ENCODE results near the gene FBXL7.

Gene FBXL7

DNA sequence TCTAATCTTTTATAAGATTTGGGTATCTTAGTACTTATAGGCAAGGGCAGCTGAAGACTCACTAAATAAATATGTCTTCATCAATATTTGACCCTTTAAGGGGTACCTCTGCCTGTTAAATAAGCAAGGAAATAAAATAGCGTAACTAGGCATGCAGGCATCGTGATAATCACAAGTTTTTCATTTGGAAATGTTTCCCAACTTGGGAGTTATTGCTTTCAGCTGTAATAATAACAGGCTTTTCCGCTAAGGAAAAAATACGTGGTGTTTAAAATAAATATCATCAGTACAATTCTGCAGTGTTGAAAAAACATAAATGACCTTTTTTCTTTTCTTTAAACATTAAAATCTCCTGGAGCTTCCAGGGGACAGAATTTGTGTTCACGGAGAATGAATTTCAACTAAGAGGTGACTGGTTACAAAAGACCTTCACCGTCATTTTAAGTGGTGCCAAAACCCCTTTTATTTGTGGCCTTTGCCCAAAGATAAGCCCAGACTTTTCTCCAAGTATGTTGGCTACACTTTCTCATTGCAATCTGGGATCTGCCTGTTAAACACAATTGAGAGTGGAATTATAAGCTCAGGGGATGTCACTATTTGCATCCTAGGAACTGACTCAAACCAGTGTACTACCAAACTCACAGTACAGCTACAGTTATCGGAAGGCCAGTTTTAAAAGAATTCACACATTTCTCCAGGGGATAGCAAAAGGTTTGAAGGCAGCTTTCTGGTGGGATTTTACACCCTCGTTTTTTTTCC is 218.6 kb downstream of the FBXL7 start:
- TF ChIP-seq, protein P1, sequence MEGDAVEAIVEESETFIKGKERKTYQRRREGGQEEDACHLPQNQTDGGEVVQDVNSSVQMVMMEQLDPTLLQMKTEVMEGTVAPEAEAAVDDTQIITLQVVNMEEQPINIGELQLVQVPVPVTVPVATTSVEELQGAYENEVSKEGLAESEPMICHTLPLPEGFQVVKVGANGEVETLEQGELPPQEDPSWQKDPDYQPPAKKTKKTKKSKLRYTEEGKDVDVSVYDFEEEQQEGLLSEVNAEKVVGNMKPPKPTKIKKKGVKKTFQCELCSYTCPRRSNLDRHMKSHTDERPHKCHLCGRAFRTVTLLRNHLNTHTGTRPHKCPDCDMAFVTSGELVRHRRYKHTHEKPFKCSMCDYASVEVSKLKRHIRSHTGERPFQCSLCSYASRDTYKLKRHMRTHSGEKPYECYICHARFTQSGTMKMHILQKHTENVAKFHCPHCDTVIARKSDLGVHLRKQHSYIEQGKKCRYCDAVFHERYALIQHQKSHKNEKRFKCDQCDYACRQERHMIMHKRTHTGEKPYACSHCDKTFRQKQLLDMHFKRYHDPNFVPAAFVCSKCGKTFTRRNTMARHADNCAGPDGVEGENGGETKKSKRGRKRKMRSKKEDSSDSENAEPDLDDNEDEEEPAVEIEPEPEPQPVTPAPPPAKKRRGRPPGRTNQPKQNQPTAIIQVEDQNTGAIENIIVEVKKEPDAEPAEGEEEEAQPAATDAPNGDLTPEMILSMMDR (IDR thresholded peaks at IDR 0.05; ENCODE audit: low read length), result no peak
- no peak for TF ChIP-seq EZH2 (IDR thresholded peaks at IDR 0.05; ENCODE audit: borderline replicate concordance, low read length)
- H3K9ac ChIP-seq (ENCODE audit: low read length), result no peak overlapping the region

GRCh38 chr5:15719784-15720183 is 219.8 kb downstream of the FBXL7 start:
- no peak overlapping the region for H3K4me2 ChIP-seq (ENCODE audit: low read length)
- H3K36me3 ChIP-seq (ENCODE audit: insufficient read depth, low read length), result no peaks in the 10 kb centered on the region
- H3K9me3 ChIP-seq (ENCODE audit: low read length), result no peaks in the 10 kb centered on the region
- H3K9me2 ChIP-seq (ENCODE audit: low read depth, low read length), result no peaks in the 10 kb centered on the region
- H3K4me3 ChIP-seq (ENCODE audit: low read depth, low read length, poor library complexity, severe bottlenecking), result no peak overlapping the region
- no peak overlapping the region for H2AFZ ChIP-seq (ENCODE audit: low read length)
- no peaks in the 10 kb centered on the region for H4K20me1 ChIP-seq (ENCODE audit: insufficient read depth, low read length)
- H3F3A ChIP-seq (ENCODE audit: insufficient read depth, low read length), result no peaks in the 10 kb centered on the region
- no peaks in the 10 kb centered on the region for H3K4me1 ChIP-seq (ENCODE audit: insufficient read depth, low read length, severe bottlenecking)
- no peak overlapping the region for H3K27ac ChIP-seq (ENCODE audit: low read depth, low read length, poor library complexity, severe bottlenecking)
- TF ChIP-seq, protein P1 (IDR thresholded peaks at IDR 0.05; ENCODE audit: low read length), result no peak
- TF ChIP-seq EZH2 (IDR thresholded peaks at IDR 0.05; ENCODE audit: borderline replicate concordance, low read length), result no peak
- no peaks in the 10 kb centered on the region for H3K27me3 ChIP-seq (ENCODE audit: insufficient read depth, low read length)
- no peak overlapping the region for H3K9ac ChIP-seq (ENCODE audit: low read length)
- H3K79me2 ChIP-seq (ENCODE audit: insufficient read depth, low read length), result no peaks in the 10 kb centered on the region

More for the DNA sequence above, 218.6 kb downstream of the FBXL7 start:
- H3K4me3 ChIP-seq (ENCODE audit: low read depth, low read length, poor library complexity, severe bottlenecking), result no peak overlapping the region
- H2AFZ ChIP-seq (ENCODE audit: low read length), result no peak overlapping the region
- H3K36me3 ChIP-seq (ENCODE audit: insufficient read depth, low read length), result no peaks in the 10 kb centered on the region
- no peaks in the 10 kb centered on the region for H3F3A ChIP-seq (ENCODE audit: insufficient read depth, low read length)
- no peak overlapping the region for H3K27ac ChIP-seq (ENCODE audit: low read depth, low read length, poor library complexity, severe bottlenecking)
- H3K79me2 ChIP-seq (ENCODE audit: insufficient read depth, low read length), result no peaks in the 10 kb centered on the region
- no peaks in the 10 kb centered on the region for H3K27me3 ChIP-seq (ENCODE audit: insufficient read depth, low read length)
- no peaks in the 10 kb centered on the region for H3K4me1 ChIP-seq (ENCODE audit: insufficient read depth, low read length, severe bottlenecking)
- H3K9me2 ChIP-seq (ENCODE audit: low read depth, low read length), result no peaks in the 10 kb centered on the region
- H3K4me2 ChIP-seq (ENCODE audit: low read length), result no peak overlapping the region
- no peaks in the 10 kb centered on the region for H3K9me3 ChIP-seq (ENCODE audit: low read length)
- H4K20me1 ChIP-seq (ENCODE audit: insufficient read depth, low read length), result no peaks in the 10 kb centered on the region

GRCh38 chr5:15720515-15720914 is 220.5 kb downstream of the FBXL7 start:
- H3F3A ChIP-seq (ENCODE audit: insufficient read depth, low read length), result no peaks in the 10 kb centered on the region

More at GRCh38 chr5:15720515-15720914, 220.5 kb downstream of the FBXL7 start:
- no peak overlapping the region for H3K27ac ChIP-seq (ENCODE audit: low read depth, low read length, poor library complexity, severe bottlenecking)
- no peak overlapping the region for H2AFZ ChIP-seq (ENCODE audit: low read length)
- H4K20me1 ChIP-seq (ENCODE audit: insufficient read depth, low read length), result no peaks in the 10 kb centered on the region
- TF ChIP-seq, protein P1 (IDR thresholded peaks at IDR 0.05; ENCODE audit: low read length), result no peak
- TF ChIP-seq EZH2 (IDR thresholded peaks at IDR 0.05; ENCODE audit: borderline replicate concordance, low read length), result no peak
- H3K27me3 ChIP-seq (ENCODE audit: insufficient read depth, low read length), result no peaks in the 10 kb centered on the region
- H3K9me3 ChIP-seq (ENCODE audit: low read length), result no peaks in the 10 kb centered on the region
- no peak overlapping the region for H3K9ac ChIP-seq (ENCODE audit: low read length)
- no peaks in the 10 kb centered on the region for H3K36me3 ChIP-seq (ENCODE audit: insufficient read depth, low read length)
- H3K4me2 ChIP-seq (ENCODE audit: low read length), result no peak overlapping the region
- no peaks in the 10 kb centered on the region for H3K4me1 ChIP-seq (ENCODE audit: insufficient read depth, low read length, severe bottlenecking)
- H3K79me2 ChIP-seq (ENCODE audit: insufficient read depth, low read length), result no peaks in the 10 kb centered on the region
- H3K9me2 ChIP-seq (ENCODE audit: low read depth, low read length), result no peaks in the 10 kb centered on the region
- no peak overlapping the region for H3K4me3 ChIP-seq (ENCODE audit: low read depth, low read length, poor library complexity, severe bottlenecking)
